Keratinocyte (primary cell): Measurements from ENCODE around the gene POLR2L. TPM values are rescaled to one million over a fixed set of nuclear protein-coding genes. Genes with fewer than 3 reads are reported as not detected.

Source experiments
- DNase-seq: peaks from one replicate; pipeline ENCODE4 v3.0.0-alpha.2; 2011; ENCODE audit warnings: low read depth, missing footprints, low spot score
- FAIRE-seq: peaks from 2 replicates; lab custom pipeline; 2011; peaks lifted over from hg19 to GRCh38; lab: Jason Lieb, UNC
- H2AFZ ChIP-seq: 2 replicates; pipeline ENCODE4 v1.6.0; 2012; ENCODE audit warnings: low read length, control low read depth, inconsistent platforms; ENCODE audit not compliant: control insufficient read depth
- H3K27ac ChIP-seq: 2 replicates; pipeline ENCODE4 v1.5.1; 2011; ENCODE audit warnings: low read length; ENCODE audit not compliant: control insufficient read depth, insufficient read depth
- H3K27me3 ChIP-seq: 3 replicates; pipeline ENCODE4 v1.6.0; 2011; ENCODE audit warnings: low read length; ENCODE audit not compliant: control insufficient read depth, insufficient read depth; ENCODE audit errors: extremely low read depth
- H3K36me3 ChIP-seq, 2 experiments: 2 replicates in 1 of 2; 3 replicates in 1 of 2; pipeline ENCODE4 v1.5.1; 2011; ENCODE audit warnings: low read length in 2 of 2, mild to moderate bottlenecking in 1 of 2; ENCODE audit not compliant: control insufficient read depth in 2 of 2, insufficient read depth in 2 of 2; ENCODE audit errors: extremely low read depth in 1 of 2
- H3K4me1 ChIP-seq: 3 replicates; pipeline ENCODE4 v1.5.1; 2011; ENCODE audit warnings: low read length; ENCODE audit not compliant: control insufficient read depth, insufficient read depth; ENCODE audit errors: extremely low read depth
- H3K4me2 ChIP-seq: 3 replicates; pipeline ENCODE4 v1.6.0; 2011; ENCODE audit warnings: low read depth, low read length; ENCODE audit not compliant: control insufficient read depth, insufficient read depth; ENCODE audit errors: extremely low read depth
- H3K4me3 ChIP-seq, 3 experiments: fragments of 200-600 bp in 1 of 3; sonication (generic) in 1 of 3; 2 replicates in 2 of 3; 3 replicates in 1 of 3; pipeline ENCODE4 v1.5.1; 2011 to 2016; ENCODE audit warnings: low read length in 3 of 3, mild to moderate bottlenecking in 3 of 3, control low read depth in 2 of 3, inconsistent platforms in 1 of 3, low read depth in 1 of 3, mixed read lengths in 1 of 3, mixed run types in 1 of 3, moderate library complexity in 1 of 3; ENCODE audit not compliant: control insufficient read depth in 2 of 3, insufficient read depth in 2 of 3; ENCODE audit errors: extremely low read depth in 1 of 3
- H3K79me2 ChIP-seq: 2 replicates; pipeline ENCODE4 v1.6.0; 2012; ENCODE audit warnings: low read length; ENCODE audit not compliant: control insufficient read depth, insufficient read depth
- H3K9ac ChIP-seq: 3 replicates; pipeline ENCODE4 v1.6.0; 2011; ENCODE audit warnings: low read length; ENCODE audit not compliant: control insufficient read depth, insufficient read depth; ENCODE audit errors: extremely low read depth
- H3K9me1 ChIP-seq: 3 replicates; pipeline ENCODE4 v1.6.0; 2011; ENCODE audit warnings: low read length; ENCODE audit not compliant: control insufficient read depth, insufficient read depth; ENCODE audit errors: extremely low read depth
- H3K9me3 ChIP-seq: 2 replicates; pipeline ENCODE4 v1.5.1; 2012; ENCODE audit warnings: low read depth, low read length; ENCODE audit not compliant: control insufficient read depth
- H4K20me1 ChIP-seq: 3 replicates; pipeline ENCODE4 v1.6.0; 2011; ENCODE audit warnings: low read length; ENCODE audit not compliant: control insufficient read depth, insufficient read depth; ENCODE audit errors: extremely low read depth
- EZH2 ChIP-seq: IDR thresholded peaks from one replicate; pipeline ENCODE4 v1.6.1; 2012; ENCODE audit warnings: inconsistent platforms, mild to moderate bottlenecking, low read length, moderate library complexity
- dilution Hi-C: fragments of 300-500 bp; cut with MboI; formaldehyde crosslinking; loops from one replicate; pipeline ENCODE4 v1.7.0; 2020; ENCODE audit warnings: low sequenced_read_pairs; ENCODE audit not compliant: extremely low pct_ligation_motif_present
- polyA plus RNA-seq, 5 experiments: library from polyadenylated mRNA; depleted of rRNA in 3 of 5; stranded (reverse) in 3 of 5; stranded (forward) in 1 of 5; unstranded in 1 of 5; fragments of >200 nt; gene quantifications; 1 replicate in 1 of 5; 2 replicates in 3 of 5; 3 replicates in 1 of 5; pipeline versions ENCODE4 v1.2.1 to v1.2.3, GENCODE V29; 2011 to 2012; ENCODE audit warnings: missing spikeins in 2 of 5, low read depth in 1 of 5, low replicate concordance in 1 of 5
- TF ChIP-seq, protein P1 (sequence below), 3 experiments: IDR thresholded peaks in 1 of 3; conservative IDR thresholded peaks in 1 of 3; optimal IDR thresholded peaks in 1 of 3; 2 replicates in 2 of 3; 3 replicates in 1 of 3; pipeline versions ENCODE3 to v1.5.1; 2011; ENCODE audit warnings: low read length in 3 of 3, mild to moderate bottlenecking in 3 of 3, moderate library complexity in 2 of 3, control low read depth in 1 of 3, inconsistent platforms in 1 of 3; ENCODE audit not compliant: insufficient read depth in 2 of 3; ENCODE audit errors: extremely low read depth in 1 of 3

POLR2L gene
- polyA plus RNA-seq, 1 donor (not counting 4 experiments of a cell fraction or from before 2014, with no cell fraction given) = 145 TPM

- Histone ChIP-seq H3K79me2 (no peaks in the 10 kb centered on the region), H3K36me3 (peaks cover 0 to 8% of the 10 kb centered on the region in 2 experiments), H3K27ac (no peak overlapping the region), H2AFZ (no peak overlapping the region), H3K9me1 (no peaks in the 10 kb centered on the region), H4K20me1 (no peaks in the 10 kb centered on the region), H3K9ac (no peak overlapping the region), H3K4me3 (peak overlapping the region in 2 of 3 experiments; percentile 29 to 34), H3K4me1 (peaks cover 27% of the 10 kb centered on the region), H3K27me3 (peaks cover 50% of the 10 kb centered on the region), H3K9me3 (no peaks in the 10 kb centered on the region), H3K4me2 (peak overlapping the region; percentile 60)
- FAIRE-seq = no peak
- no peak for DNase-seq
- dilution Hi-C loops = no loop called here
- no peak for TF ChIP-seq EZH2
- TF ChIP-seq, protein P1, sequence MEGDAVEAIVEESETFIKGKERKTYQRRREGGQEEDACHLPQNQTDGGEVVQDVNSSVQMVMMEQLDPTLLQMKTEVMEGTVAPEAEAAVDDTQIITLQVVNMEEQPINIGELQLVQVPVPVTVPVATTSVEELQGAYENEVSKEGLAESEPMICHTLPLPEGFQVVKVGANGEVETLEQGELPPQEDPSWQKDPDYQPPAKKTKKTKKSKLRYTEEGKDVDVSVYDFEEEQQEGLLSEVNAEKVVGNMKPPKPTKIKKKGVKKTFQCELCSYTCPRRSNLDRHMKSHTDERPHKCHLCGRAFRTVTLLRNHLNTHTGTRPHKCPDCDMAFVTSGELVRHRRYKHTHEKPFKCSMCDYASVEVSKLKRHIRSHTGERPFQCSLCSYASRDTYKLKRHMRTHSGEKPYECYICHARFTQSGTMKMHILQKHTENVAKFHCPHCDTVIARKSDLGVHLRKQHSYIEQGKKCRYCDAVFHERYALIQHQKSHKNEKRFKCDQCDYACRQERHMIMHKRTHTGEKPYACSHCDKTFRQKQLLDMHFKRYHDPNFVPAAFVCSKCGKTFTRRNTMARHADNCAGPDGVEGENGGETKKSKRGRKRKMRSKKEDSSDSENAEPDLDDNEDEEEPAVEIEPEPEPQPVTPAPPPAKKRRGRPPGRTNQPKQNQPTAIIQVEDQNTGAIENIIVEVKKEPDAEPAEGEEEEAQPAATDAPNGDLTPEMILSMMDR (optimal IDR thresholded peaks at IDR 0.05 in 1 of 3, IDR thresholded peaks at IDR 0.05 in 1 of 3, conservative IDR thresholded peaks at IDR 0.05 in 1 of 3; ENCODE audit: extremely low read depth in 1 of 3, insufficient read depth in 2 of 3, low read length in 3 of 3) = no peak
Observed at GRCh38 chr11:826836-827145, 15.5 kb downstream of the POLR2L start.

DNA sequence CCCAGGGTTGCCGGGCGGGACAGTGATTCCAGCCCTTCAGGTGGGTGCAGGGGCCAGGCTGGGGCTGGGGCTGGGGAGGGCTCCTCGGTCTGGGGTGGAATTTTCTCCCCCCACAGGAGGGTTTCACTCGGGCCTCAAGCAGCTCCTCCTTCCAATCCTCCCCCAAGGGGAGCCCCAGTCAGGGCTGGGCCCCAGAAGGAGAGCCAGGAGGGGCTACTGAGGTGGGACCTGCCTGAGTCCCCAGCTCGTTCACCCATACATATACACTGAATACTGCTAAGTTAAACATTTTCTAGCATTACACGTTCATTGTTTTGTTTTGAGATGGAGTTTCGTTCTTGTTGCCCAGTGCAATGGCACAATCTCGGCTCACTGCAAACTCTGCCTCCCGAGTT, 16.1 kb downstream of the POLR2L start:
- peaks cover 0 to 8% of the 10 kb centered on the region in 2 experiments for H3K36me3 ChIP-seq
- H3K27me3 ChIP-seq = peaks cover 50% of the 10 kb centered on the region

More for the DNA sequence above, 16.1 kb downstream of the POLR2L start:
- H3K79me2 ChIP-seq = peaks cover under 1% of the 10 kb centered on the region
- no peak overlapping the region for H3K4me2 ChIP-seq
- no peak for TF ChIP-seq EZH2
- TF ChIP-seq, protein P1 (optimal IDR thresholded peaks at IDR 0.05 in 1 of 3, IDR thresholded peaks at IDR 0.05 in 1 of 3, conservative IDR thresholded peaks at IDR 0.05 in 1 of 3; ENCODE audit: extremely low read depth in 1 of 3, insufficient read depth in 2 of 3, low read length in 3 of 3) = no peak
- dilution Hi-C loops = no loop called here
- H2AFZ ChIP-seq = no peak overlapping the region
- H3K27ac ChIP-seq = no peak overlapping the region
- peaks cover under 1% of the 10 kb centered on the region for H3K9me1 ChIP-seq
- no peaks in the 10 kb centered on the region for H3K9me3 ChIP-seq
- no peaks in the 10 kb centered on the region for H4K20me1 ChIP-seq
- no peak overlapping the region for H3K9ac ChIP-seq
- H3K4me1 ChIP-seq = peaks cover 26% of the 10 kb centered on the region
- no peak for DNase-seq
- no peak for FAIRE-seq
- H3K4me3 ChIP-seq = no peak overlapping the region
